IPS-18c (cell line): ENCODE results near the gene CRYBG2.
"Not testable (repeated sequence)": the region's sequence is repeated elsewhere in the genome, so short reads cannot be mapped to it uniquely, and the experiment has no call there.

ENCODE experiments used
- H3K4me3 ChIP-seq: 2 replicates; pipeline ENCODE4 v1.7.0; 2013; ENCODE audit warnings: low read depth, mild to moderate bottlenecking, low read length, moderate library complexity; ENCODE audit not compliant: insufficient read depth
- H3K9me3 ChIP-seq: one replicate; pipeline ENCODE4 v1.6.1; 2013; ENCODE audit warnings: mild to moderate bottlenecking, low read length, moderate library complexity; ENCODE audit not compliant: control insufficient read depth, insufficient read depth

The CRYBG2 gene

DNA sequence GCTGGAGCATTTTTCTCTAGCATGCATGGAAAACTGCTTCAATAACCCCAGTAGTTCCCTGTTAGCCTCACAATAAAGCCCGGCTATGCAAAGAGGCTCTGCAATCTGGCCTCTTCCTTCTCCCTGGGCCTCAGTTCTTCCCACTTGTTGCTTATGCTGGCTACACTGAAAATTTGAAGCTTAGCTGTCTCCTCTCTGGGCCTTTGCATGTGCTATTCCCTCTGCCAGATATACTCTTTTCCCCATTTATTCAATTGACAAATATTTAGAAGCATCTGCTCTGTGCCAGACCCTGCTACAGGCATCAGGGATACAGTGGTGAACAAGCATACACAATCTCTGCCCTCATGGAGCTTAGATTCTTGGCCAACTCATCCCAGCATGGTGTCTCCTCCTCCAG, 15.3 kb downstream of the CRYBG2 start:
- no peaks in the 10 kb centered on the region for H3K9me3 ChIP-seq
- no peak overlapping the region for H3K4me3 ChIP-seq

DNA sequence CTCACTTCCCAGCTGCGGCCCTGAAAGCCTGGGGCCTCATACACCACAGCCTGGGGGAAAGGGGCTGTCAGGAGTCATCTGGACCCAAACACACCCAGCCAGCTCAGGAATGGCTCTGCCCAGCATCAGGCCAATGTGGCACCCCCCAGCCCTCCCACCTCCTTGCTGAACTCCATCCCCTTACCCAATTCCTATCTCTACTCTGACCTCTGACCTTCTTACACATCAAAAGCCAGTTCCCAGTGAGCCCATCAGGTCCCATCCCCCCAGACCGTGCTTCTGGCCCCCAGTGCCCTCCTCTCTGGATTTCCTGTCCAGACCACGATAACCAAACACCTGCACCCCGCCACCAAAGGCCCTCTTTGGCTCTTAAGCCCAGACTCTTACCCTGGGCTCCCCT, 16.3 kb downstream of the CRYBG2 start:
- Histone ChIP-seq H3K9me3 (no peaks in the 10 kb centered on the region), H3K4me3 (no peak overlapping the region)

DNA sequence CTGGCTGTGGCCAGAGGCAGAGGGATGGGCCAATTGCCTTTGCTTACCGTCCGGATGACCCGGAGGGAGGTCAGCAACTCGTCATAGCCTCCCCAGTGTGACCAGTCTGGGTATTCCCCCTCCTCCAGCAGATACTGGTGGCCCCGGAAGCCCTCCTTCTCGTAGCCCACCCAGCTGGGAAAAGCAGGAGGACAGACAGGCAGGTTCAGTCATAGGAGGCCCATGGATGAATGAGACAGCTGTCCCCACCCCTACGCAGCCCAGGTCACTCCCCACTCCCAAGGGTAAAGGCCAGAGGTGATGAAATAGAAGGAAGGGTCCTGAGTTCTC, 16.8 kb downstream of the CRYBG2 start:
- Histone ChIP-seq H3K4me3 (0 out of 2 replicates have a peak overlapping the region, but pooled peaks have one; percentile 75), H3K9me3 (no peaks in the 10 kb centered on the region)

DNA sequence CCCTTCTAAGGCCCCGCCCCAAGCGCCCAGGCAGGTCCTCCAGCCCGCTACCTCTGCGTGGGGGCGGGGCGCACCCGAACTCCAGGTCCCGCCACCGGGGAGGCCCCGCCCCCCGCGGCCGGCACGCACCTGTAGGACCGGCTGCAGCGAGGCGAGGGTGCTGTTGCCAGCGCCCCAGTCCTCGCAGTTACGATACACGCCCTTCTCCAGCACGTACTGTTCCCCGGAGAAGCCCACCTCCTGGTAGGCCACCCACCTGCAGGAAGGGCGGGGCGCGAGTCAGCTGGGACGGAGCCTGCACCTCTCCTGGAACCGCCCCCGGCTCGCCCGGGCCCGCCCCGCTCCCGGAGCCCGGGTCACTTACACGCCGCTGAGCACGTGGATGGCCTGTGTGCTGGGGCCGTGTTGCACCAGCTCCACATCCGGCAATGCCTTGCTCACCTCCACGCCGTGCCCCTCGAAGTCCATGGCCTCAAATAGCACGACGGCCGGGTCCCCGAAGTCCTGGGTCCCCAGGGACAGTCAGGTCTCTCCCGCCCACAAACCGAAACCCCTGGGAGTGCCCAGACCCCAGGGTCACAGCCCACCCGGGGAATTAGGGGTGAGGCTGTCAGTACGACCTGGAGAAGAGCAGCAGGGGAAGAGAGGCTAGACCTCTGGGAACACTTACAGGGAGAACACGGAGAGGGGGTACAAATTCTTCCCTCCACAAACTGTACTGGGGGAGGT, 17.3 kb downstream of the CRYBG2 start:
- H3K4me3 ChIP-seq, result peak overlapping the region; percentile 75
- no peaks in the 10 kb centered on the region for H3K9me3 ChIP-seq

DNA sequence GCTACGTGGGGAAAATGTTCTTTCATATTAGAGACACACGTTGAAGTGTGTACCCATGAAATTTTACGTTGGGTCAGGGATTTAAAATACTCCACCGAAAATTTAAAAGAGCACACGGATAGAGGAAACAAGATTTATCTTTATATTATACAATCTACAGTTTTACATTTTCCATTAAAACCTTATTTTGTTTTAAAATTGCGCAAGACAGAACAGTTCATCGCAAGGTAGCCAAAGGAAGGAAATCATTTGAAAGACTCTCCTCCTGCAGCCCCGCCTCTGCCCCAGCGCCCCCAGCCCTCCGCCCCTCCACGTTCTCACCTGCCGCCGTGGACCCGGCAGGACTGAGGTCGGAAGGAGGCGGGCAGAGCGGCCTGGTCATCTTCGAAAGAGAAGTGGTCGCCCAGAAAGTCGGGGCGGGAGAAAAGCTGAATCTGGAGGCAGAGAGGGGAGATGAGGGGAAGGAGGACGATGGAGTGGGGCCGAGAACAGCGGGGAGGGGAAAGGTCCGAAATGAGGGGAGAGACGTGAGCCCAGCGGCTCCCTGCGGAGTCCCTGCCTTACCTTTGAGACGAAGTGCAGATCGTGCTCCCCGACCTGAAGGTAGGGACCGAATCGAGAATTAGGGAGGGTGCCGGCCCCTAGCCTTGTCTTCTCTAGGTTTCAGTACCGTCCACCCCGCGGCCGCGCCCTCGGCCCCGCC, 18.0 kb downstream of the CRYBG2 start:
- H3K9me3 ChIP-seq, result no peaks in the 10 kb centered on the region
- H3K4me3 ChIP-seq, result peak overlapping the region; percentile 75

DNA sequence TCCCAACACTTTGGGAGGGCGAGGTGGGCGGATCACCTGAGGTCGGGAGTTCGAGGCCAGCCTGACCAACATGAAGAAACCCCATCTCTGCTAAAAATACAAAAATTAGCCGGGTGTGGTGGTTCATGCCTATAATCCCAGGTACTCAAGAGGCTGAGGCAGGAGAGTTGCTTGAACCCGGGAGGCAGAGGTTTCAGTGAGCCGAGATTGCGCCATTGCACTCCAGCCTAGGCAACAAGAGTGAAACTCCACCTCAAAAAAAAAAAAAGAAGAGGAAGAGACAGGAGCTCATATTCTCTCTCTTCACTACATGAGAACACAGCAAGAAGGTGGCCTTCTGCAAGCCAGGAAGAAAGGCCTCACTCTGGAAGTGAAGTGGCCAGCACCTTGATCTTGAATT, 20.6 kb downstream of the CRYBG2 start:
- not testable (repeated sequence) for H3K9me3 ChIP-seq, H3K4me3 ChIP-seq

DNA sequence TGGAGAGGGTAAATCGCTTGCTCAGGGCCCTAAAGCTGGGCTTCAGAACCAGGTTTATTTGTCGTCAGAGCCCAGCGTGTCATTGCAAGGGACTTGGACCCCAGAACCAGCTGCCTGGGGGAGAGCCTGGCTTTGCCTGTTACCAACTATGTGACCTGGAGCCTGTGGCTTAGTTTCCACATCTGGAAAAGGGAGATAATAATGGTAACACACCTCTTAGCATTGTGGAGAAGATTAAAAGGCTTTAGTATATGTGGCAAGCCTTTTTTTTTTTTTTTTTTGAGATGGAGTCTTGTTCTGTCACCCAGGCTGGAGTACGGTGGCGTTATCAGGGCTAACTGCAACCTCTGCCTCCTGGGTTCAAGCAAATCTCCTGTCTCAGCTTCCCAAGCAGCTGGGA, 23.7 kb downstream of the CRYBG2 start:
- Histone ChIP-seq H3K9me3 (no peaks in the 10 kb centered on the region), H3K4me3 (no peak overlapping the region)

DNA sequence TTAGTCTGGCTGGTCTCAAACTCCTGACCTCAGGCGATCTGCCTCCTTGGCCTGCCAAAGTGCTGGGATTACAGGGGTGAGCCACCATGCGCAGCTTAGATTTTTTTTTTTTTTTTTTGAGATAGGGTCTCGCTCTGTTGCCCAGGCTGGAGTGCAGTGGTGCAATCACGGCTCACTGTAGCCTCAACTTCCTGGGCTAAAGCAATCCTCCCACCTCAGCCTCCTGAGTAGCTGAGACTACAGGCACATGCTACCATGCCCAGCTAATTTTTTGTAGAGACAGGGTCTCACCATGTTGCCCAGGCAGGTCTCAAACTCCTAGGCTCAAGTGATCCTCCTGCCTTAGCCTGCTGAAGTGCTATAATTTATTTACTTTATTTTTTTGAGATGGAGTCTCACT, 24.6 kb downstream of the CRYBG2 start:
- not testable (repeated sequence) for H3K9me3 ChIP-seq, H3K4me3 ChIP-seq

DNA sequence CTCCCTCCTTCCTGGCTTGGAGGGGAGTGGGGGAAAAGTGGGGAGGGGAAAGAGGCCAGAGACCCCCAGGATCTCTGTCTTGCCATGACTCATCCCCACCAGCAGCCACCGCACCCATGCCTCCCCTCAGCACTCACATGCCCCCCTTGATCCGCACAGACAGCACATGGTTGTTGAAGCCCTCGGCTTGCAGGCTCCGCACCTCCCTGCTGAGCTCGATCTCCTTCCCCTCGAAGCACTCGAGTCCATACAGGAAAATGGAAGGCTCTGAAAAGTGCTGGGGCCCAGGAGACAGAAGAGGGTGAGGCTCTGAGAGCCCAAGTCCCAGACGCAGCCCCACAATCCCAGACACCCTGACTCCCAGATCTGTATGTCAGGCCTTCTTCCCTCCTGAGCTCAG, 25.3 kb downstream of the CRYBG2 start:
- Histone ChIP-seq H3K9me3 (no peaks in the 10 kb centered on the region), H3K4me3 (no peak overlapping the region)

DNA sequence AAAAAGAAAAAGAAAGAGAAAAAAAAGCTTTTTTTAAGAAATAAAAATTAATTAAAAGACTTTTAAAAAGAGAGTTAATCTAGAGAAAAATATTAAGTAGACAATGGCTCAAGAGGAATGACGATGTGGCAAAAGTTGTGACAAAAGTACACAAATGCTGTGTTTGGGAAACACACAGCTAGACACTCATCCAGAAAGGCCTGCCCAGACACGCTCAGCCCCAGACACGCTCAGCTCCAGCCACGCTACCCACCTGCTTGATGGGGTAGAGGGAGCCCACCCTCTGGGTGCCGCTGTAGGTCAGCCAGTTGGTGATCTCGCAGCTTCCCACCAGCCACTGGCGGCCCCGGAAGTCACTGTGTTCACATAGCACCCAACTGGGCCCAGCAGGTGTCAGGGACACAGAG, 26.0 kb downstream of the CRYBG2 start:
- no peaks in the 10 kb centered on the region for H3K9me3 ChIP-seq
- no peak overlapping the region for H3K4me3 ChIP-seq

DNA sequence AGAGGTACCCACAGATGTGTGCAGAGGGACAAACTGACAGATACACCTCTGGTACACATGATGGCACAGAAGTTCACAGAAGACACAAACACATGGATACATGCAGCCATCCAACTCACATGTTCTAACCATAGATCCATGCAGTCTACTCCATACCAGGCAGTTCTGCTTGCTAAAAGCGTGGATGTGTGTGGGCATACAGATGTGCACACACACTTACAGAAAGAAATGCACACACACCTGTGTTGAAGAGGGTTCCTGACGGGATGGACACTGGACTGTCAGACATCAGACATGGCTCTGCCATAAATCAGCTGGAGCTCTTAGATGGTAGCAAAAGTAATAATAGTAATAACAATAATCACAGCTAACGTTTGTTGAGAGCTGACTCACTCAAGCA, 29.4 kb downstream of the CRYBG2 start:
- Histone ChIP-seq H3K9me3 (no peaks in the 10 kb centered on the region), H3K4me3 (no peak overlapping the region)

DNA sequence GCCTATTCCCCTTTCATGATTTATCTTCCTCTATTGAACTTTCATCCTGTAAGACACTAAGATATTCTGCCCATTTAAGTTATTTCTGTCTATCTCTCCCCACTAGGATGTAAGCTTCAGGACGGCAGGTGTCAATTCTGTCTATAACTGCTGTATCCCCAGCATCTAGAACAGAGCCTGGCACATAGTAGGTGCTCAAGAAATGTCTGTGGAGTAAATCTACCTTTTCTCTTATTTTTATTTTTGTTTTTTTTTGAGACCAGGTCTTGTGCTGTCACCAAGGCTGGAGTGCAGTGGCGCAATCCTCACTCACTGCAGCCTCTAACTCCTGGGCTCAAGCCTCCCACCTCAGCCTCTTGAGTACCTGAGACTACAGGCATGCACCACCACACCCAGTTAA, 30.5 kb downstream of the CRYBG2 start:
- Histone ChIP-seq H3K9me3 (no peaks in the 10 kb centered on the region), H3K4me3 (no peak overlapping the region)

DNA sequence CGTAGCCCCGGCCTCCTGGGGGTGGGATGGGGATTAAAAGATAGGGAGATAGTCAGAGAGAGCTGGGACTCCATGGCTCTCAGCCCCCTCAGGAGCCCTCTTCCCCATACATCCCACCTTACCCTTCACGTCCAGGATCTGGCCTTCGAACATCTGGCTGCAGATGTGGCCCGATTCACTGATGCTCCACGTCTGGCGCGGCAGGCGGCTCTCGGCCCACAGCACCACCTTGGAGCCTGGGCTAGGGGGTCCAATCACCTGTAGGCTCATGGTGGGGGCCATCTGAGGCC, 31.9 kb downstream of the CRYBG2 start:
- Histone ChIP-seq H3K9me3 (no peaks in the 10 kb centered on the region), H3K4me3 (no peak overlapping the region)

DNA sequence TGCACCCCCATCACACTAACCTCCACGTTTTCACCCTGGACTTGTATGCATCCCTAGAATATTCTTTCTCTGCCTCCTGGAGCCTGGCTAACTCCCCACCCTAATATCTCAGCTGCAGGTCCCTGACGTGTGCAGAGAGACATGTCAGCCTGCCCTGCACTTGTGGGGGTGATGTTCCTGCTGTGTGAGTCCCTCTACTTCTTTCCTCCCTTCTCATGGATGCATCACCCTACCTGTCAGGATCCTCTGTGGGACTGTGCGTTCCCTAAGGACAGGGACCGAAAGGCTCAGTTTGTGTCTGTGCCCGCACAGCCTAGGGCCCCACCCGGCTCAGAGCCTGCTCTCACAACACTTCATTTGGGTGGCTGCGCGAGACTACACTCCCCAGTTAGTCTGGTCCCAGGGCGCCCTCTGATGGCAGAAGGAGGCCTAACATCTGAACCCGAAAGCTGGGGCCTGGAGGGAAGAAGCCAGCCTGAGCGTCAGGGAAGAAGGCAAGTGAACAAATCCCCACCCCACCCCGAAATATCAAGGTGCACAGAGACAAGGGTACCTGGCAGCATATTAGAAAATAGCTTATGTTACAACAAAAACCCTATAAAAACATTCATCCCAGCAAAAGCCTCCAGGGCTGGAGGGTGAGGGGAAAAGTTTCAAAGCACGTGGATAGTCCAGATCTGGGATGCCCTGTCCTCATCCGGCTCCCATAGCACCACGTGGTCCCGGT, 32.5 kb downstream of the CRYBG2 start:
- no peak overlapping the region for H3K4me3 ChIP-seq
- no peaks in the 10 kb centered on the region for H3K9me3 ChIP-seq

DNA sequence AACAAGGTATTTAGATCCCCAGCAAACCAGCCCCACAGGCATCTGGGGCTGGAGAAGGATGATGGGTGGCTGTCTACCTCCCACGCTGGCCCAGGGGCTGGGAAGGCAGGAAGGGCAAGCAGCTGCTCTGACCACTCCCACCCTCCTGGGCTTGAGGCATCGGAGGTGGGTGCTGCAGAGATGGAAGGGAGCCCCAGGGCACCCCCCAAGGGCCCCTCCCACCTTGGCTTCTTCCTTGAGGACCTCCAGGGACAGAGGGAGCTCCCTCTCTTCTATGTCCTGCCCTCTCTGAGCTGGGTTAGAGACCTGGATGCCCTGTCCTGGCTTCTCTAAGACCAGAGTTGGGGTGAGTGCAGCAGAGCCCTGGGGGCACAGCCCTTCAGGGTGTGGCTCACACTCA, 33.0 kb downstream of the CRYBG2 start:
- Histone ChIP-seq H3K9me3 (no peaks in the 10 kb centered on the region), H3K4me3 (no peak overlapping the region)

DNA sequence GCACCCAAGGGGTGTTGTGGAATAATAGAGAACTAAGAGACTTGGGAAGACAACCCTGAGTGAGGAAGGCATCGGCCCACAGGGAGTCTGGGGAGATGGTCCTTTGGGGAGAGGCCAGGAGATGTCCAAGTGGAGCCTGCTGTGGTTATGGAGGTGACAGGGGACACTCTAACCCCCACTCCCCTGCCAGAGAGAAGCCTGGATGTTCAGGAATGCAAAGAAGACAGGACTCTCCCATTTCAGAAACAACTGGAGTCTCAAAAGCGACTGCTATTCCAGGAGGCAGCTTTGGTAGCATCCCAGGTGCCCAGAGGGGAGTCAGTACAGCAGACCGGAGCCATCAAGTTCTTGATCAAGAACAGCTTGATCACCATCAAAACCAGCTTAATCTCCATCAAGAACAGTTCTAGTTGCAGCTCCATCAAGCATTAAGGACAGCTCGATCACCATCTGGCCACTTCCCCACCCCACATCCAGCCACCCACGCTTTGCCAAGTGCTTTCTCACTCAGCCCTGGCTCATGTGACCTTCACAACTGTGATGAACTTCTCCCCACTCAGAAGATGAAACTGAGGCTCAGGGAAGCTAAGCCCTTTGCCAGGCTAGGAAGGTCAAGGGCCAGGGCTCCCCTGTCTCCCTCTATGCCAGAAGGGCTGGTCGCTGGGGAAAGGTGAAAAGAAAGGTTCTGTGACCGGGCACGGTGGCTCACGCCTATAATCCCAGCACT, 35.4 kb downstream of the CRYBG2 start:
- no peak overlapping the region for H3K4me3 ChIP-seq

DNA sequence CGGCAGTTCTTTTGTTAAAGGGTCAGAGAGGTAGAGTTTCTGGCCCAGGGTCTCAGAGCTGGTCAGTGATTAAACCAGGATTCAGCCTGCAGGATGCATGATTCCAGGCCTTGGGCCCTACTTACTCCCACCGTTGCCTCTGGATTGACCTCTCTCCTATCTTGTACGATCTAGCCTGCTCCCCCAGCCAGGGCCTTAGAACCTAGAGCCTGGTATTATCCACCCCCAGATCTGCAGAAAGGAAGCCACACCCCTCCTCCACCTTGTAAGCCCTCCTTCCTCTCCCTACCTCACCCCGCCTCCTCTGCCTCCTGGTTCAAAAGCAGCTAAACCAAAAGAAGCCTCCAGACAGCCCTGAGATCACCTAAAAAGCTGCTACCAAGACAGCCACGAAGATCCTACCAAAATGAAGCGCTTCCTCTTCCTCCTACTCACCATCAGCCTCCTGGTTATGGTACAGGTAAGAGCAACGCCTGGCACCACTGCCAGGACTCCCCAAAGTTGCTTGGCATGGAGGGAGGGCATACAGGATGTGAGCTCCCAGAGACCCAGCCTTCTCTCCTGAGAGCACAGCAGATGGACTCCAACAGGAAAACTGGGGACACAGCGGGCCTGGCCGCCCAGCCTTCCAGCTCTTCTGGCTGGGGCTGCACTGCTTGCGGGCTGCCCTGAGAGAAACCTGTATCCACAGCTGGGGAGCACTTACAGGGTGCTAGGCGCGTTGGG, 36.2 kb downstream of the CRYBG2 start, which contains the start of gene CD52:
Gene CD52, plus strand, starts transcription at position 347 of the 726 bp plus-strand sequence. Its CDS starts 60 bp downstream, at position 407.
- H3K4me3 ChIP-seq, result no peak within 1 kb of the TSS

More for the DNA sequence above, 35.4 kb downstream of the CRYBG2 start:
- no peaks in the 10 kb centered on the region for H3K9me3 ChIP-seq

More for the DNA sequence above, 36.2 kb downstream of the CRYBG2 start, which contains the start of gene CD52:
- H3K9me3 ChIP-seq, result no peaks in the 10 kb centered on the region
